Stomach (tissue), 9 donors: ENCODE results near the gene MERTK. TPM values are rescaled to one million over a fixed set of nuclear protein-coding genes. Genes with fewer than 3 reads are reported as not detected.
"Not testable (repeated sequence)": the region's sequence is repeated elsewhere in the genome, so short reads cannot be mapped to it uniquely, and the experiment has no call there.

Experiments used
- DNase-seq, 2 donors: peaks; one replicate each; pipeline versions ENCODE4 v3.0.0 to v3.0.0-alpha.2; 2013 to 2019
- H3K27ac ChIP-seq, 5 donors: fragments of 200-600 bp in 4 of 5; sonication (generic) in 4 of 5; one replicate each; pipeline ENCODE4 v1.5.1; 2013 to 2019; ENCODE audit warnings: mild to moderate bottlenecking in 1 of 5, moderate library complexity in 1 of 5
- H3K27me3 ChIP-seq, 3 donors: fragments of 200-600 bp; sonication (generic); one replicate each; pipeline ENCODE4 v1.5.1; 2017 to 2019; ENCODE audit warnings: mixed run types in 1 of 3
- H3K36me3 ChIP-seq, 4 donors: fragments of 200-600 bp; sonication (generic); 1 replicate in 3 of 4; 2 replicates in 1 of 4; pipeline ENCODE4 v1.5.1; 2016 to 2019
- H3K4me1 ChIP-seq, 4 donors: fragments of 200-600 bp; sonication (generic); one replicate each; pipeline ENCODE4 v1.5.1; 2016 to 2019
- H3K4me3 ChIP-seq, 4 donors: fragments of 200-600 bp; sonication (generic) in 3 of 4; one replicate each; pipeline ENCODE4 v1.5.1; 2016 to 2019; ENCODE audit warnings: mild to moderate bottlenecking in 1 of 4
- H3K9me3 ChIP-seq, 4 donors: fragments of 200-600 bp; sonication (generic); one replicate each; pipeline ENCODE4 v1.5.1; 2016 to 2019
- CTCF ChIP-seq, 7 experiments: fragments of 450-650 bp in 4 of 7; fragments of 200-600 bp in 3 of 7; sonication (generic) in 3 of 7; IDR thresholded peaks; one replicate each; pipeline ENCODE4 v1.5.1; 2016 to 2019; ENCODE audit warnings: antibody characterized with exemption in 7 of 7, control low read depth in 2 of 7, mild to moderate bottlenecking in 1 of 7
- EP300 ChIP-seq: sonication (generic); formaldehyde crosslinking; IDR thresholded peaks from one replicate; pipeline ENCODE4 v1.6.1; 2017; ENCODE audit warnings: antibody characterized with exemption
- POLR2A ChIP-seq, 4 donors: fragments of 450-650 bp; IDR thresholded peaks; one replicate each; pipeline ENCODE4 v1.6.1; 2016; ENCODE audit warnings: antibody characterized with exemption in 4 of 4, control low read depth in 2 of 4, mild to moderate bottlenecking in 1 of 4, moderate library complexity in 1 of 4
- POLR2AphosphoS5 ChIP-seq, 3 donors: sonication (generic); formaldehyde crosslinking; IDR thresholded peaks; one replicate each; pipeline ENCODE4 v1.6.1; 2016; ENCODE audit warnings: antibody characterized with exemption in 3 of 3
- WGBS, 5 donors: extraction: QIAGEN DNeasy Blood & Tissue Kit in 3 of 5; methylation state at CpG; one replicate each; pipeline versions ENCODE4 v1.1.5 to v1.1.7; 2013 to 2018; 5-methylcytosine and 5-hydroxymethylcytosine counted together
- intact Hi-C: fragments of 100-400 bp; cut with DNase I; formaldehyde crosslinking; loops from one replicate; pipeline ENCODE4 v1.15.1; 2023; ENCODE audit warnings: low total_unique reads
- polyA plus RNA-seq, 3 donors: library from polyadenylated mRNA; stranded (reverse); fragments of 200-250 nt; gene quantifications; one replicate each; pipeline ENCODE4 v1.2.3, GENCODE V29; 2013
- total RNA-seq, 5 donors: library from RNA; depleted of rRNA; stranded (reverse); fragments of >200 nt; gene quantifications; one replicate each; pipeline versions ENCODE4 v1.1.0 to v1.2.3, GENCODE V29; 2014 to 2016
- donor health status: healthy with polysubstance abuse.
- donor health status: Bipolar disorder and iron deficiency.
- donor health status: healthy.

The MERTK gene
- total and polyA plus RNA-seq, 8 donors, result 3.9 to 21.8 (median 10.0) TPM

GRCh38 chr2:111909079-111909478 lies 10.7 kb downstream of the MERTK start:
- Histone ChIP-seq H3K4me1 (peaks cover 16 to 76% (median 56%) of the 10 kb centered on the region in 4 donors), H3K9me3 (no peaks in the 10 kb centered on the region), H3K27ac (peak overlapping the region in 2 of 5 donors; percentile 66 to 73), H3K4me3 (no peak overlapping the region), H3K27me3 (no peaks in the 10 kb centered on the region), H3K36me3 (no peaks in the 10 kb centered on the region)
- WGBS, 5 donors, result 33 to 53% (median 50%) methylated on average over 3 of the region's 3 CpGs
- intact Hi-C loops, result no loop called here
- no peak for TF ChIP-seq CTCF (IDR thresholded peaks at IDR 0.05)
- no peak for TF ChIP-seq POLR2AphosphoS5 (IDR thresholded peaks at IDR 0.05)
- TF ChIP-seq POLR2A (IDR thresholded peaks at IDR 0.05), result no peak
- TF ChIP-seq EP300, result no peak
- no peak for DNase-seq

- peak overlapping the region in 2 of 5 donors; percentile 66 to 73 for H3K27ac ChIP-seq
- H3K4me3 ChIP-seq, H3K36me3 ChIP-seq, H3K27me3 ChIP-seq, intact Hi-C loops, DNase-seq, H3K9me3 ChIP-seq: not testable (repeated sequence)
- WGBS, 5 donors, result 86 to 97% (median 92%) methylated on average over 4 of the region's 4 CpGs
- peaks cover 11 to 67% (median 48%) of the 10 kb centered on the region in 4 donors for H3K4me1 ChIP-seq
Observed at GRCh38 chr2:111909997-111910396, 11.6 kb downstream of the MERTK start.

GRCh38 chr2:111910609-111911277 lies 12.3 kb downstream of the MERTK start:
- DNase-seq, result peak; percentile 37 to 79
- Histone ChIP-seq H3K4me1 (peaks cover 9 to 59% (median 41%) of the 10 kb centered on the region in 4 donors), H3K4me3 (no peak overlapping the region), H3K36me3 (no peaks in the 10 kb centered on the region), H3K27ac (peak overlapping the region; percentile 24 to 72 (median 55)), H3K27me3 (no peaks in the 10 kb centered on the region), H3K9me3 (no peaks in the 10 kb centered on the region)
- TF ChIP-seq POLR2AphosphoS5 (IDR thresholded peaks at IDR 0.05), result peak in 1 of 3 donors; percentile 30
- TF ChIP-seq EP300, result no peak
- no peak for TF ChIP-seq CTCF (IDR thresholded peaks at IDR 0.05)
- TF ChIP-seq POLR2A (IDR thresholded peaks at IDR 0.05), result no peak
- intact Hi-C loops, result no loop called here
- 21 to 47% (median 31%) methylated on average over 2 of the region's 2 CpGs for WGBS, 5 donors

DNA sequence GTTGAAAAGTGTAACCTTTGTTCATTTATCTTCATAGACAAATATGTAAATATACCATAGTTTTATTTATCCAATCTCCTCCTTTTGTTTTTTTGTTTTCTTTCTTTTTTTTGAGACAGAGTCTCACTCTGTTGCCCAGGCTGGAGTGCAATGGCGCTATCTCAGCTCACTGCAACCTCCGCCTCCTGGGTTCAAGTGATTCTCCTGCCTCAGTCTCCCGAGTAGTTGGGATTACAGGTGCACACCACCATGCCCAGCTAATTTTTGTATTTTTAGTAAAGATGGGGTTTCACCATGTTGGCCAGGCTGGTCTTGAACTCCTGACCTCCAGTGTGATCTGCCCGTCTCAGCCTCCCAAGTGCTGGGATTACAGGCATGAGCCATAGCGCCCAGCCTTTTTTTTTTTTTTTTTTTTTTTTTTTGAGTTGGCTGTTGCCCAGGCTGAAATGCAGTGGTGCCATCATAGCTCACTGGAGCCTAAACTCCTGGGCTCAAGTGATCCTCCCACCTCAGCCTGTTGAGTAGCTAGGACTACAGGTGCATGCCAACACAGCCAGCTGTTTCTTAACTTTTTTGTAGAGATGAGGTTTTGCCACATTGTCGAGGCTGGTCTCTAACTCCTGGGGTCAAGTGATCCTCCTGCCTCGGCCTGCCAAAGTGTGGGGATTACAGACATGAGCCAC lies 13.0 kb downstream of the MERTK start:
- not testable (repeated sequence) for H3K36me3 ChIP-seq
- 69 to 86% (median 78%) methylated on average over 7 of the region's 7 CpGs for WGBS, 5 donors

GRCh38 chr2:111912547-111912946 lies 14.1 kb downstream of the MERTK start:
- 59 to 82% (median 77%) methylated on average over 2 of the region's 2 CpGs for WGBS, 5 donors
- no peak overlapping the region for H3K27ac ChIP-seq
- H3K36me3 ChIP-seq, result peaks cover 0 to 7% (median 2%) of the 10 kb centered on the region in 4 donors
- TF ChIP-seq CTCF (IDR thresholded peaks at IDR 0.05), result no peak
- no peak for TF ChIP-seq POLR2AphosphoS5 (IDR thresholded peaks at IDR 0.05)
- TF ChIP-seq EP300, result no peak
- TF ChIP-seq POLR2A (IDR thresholded peaks at IDR 0.05), result no peak
- H3K4me3 ChIP-seq, result no peak overlapping the region
- DNase-seq, result no peak
- no peaks in the 10 kb centered on the region for H3K9me3 ChIP-seq
- intact Hi-C loops, result no loop called here
- H3K27me3 ChIP-seq, result no peaks in the 10 kb centered on the region
- peaks cover 9 to 41% (median 24%) of the 10 kb centered on the region in 4 donors for H3K4me1 ChIP-seq

More for the DNA sequence above, 13.0 kb downstream of the MERTK start:
- H3K9me3 ChIP-seq, H3K27me3 ChIP-seq, intact Hi-C loops, H3K4me3 ChIP-seq, DNase-seq: not testable (repeated sequence)
- peak overlapping the region; percentile 24 to 66 (median 50) for H3K27ac ChIP-seq
- peaks cover 9 to 52% (median 34%) of the 10 kb centered on the region in 4 donors for H3K4me1 ChIP-seq
